H1 (cell line): Measurements from ENCODE around the gene DNAAF5. TPM values are rescaled to one million over a fixed set of nuclear protein-coding genes. Genes with fewer than 3 reads are reported as not detected.

ENCODE experiments used
- ASH2L ChIP-seq: fragments of 200-600, 300-600 bp; sonication (generic); IDR thresholded peaks from one replicate; pipeline ENCODE4 v1.7.1; 2017; ENCODE audit warnings: low read length
- BCL11A ChIP-seq, 2 experiments: IDR thresholded peaks; one replicate each; pipeline ENCODE4 v1.6.1; 2011; ENCODE audit warnings: low read depth in 2 of 2, low read length in 2 of 2, mild to moderate bottlenecking in 2 of 2
- CBX8 ChIP-seq: fragments of 300-800, 300-1000 bp; sonication (generic); IDR thresholded peaks from 2 replicates; pipeline ENCODE4 v1.7.1; 2016; ENCODE audit warnings: low read depth, low read length, borderline replicate concordance
- CHD2 ChIP-seq: IDR thresholded peaks from 2 replicates; pipeline ENCODE4 v1.6.1; 2012; ENCODE audit warnings: low read length, improper control_type of control experiment
- FOSL1 ChIP-seq: IDR thresholded peaks from 2 replicates; pipeline ENCODE4 v1.6.1; 2011; ENCODE audit warnings: mild to moderate bottlenecking, low read depth, low read length, moderate library complexity; ENCODE audit not compliant: insufficient read depth
- KDM1A ChIP-seq: fragments of 200-600, 300-600 bp; sonication (generic); IDR thresholded peaks from 2 replicates; pipeline ENCODE4 v1.7.1; 2016; ENCODE audit warnings: mild to moderate bottlenecking, low read length, borderline replicate concordance
- NANOG ChIP-seq: IDR thresholded peaks from 2 replicates; pipeline ENCODE4 v1.6.1; 2011; ENCODE audit warnings: low read length, low read depth, mild to moderate bottlenecking, inconsistent platforms; ENCODE audit not compliant: insufficient read depth, poor library complexity, severe bottlenecking
- POLR2AphosphoS5 ChIP-seq: IDR thresholded peaks from 2 replicates; pipeline ENCODE4 v1.6.1; 2011; ENCODE audit warnings: low read depth, low read length
- POU5F1 ChIP-seq: IDR thresholded peaks from 2 replicates; pipeline ENCODE4 v1.6.1; 2011; ENCODE audit warnings: low read depth, mild to moderate bottlenecking, low read length, moderate library complexity
- RNF2 ChIP-seq: fragments of 200-900, 300-1000 bp; sonication (generic); IDR thresholded peaks from 2 replicates; pipeline ENCODE4 v1.7.1; 2016; ENCODE audit warnings: borderline replicate concordance, low read depth, mild to moderate bottlenecking, antibody characterized with exemption, low read length; ENCODE audit not compliant: poor library complexity, severe bottlenecking; ENCODE audit errors: missing control alignments
- SAP30 ChIP-seq: fragments of 300-600 bp; sonication (generic); IDR thresholded peaks from 2 replicates; pipeline ENCODE4 v1.7.1; 2012; ENCODE audit warnings: low read length, moderate library complexity, mild to moderate bottlenecking, inconsistent platforms; ENCODE audit not compliant: insufficient read depth, insufficient replicate concordance
- SP4 ChIP-seq: IDR thresholded peaks from 2 replicates; pipeline ENCODE4 v1.6.1; 2012; ENCODE audit warnings: low read length, inconsistent platforms
- SUZ12 ChIP-seq: fragments of 200-600 bp; sonication (generic); IDR thresholded peaks from 2 replicates; pipeline ENCODE4 v1.6.1; 2012; ENCODE audit warnings: mild to moderate bottlenecking, inconsistent platforms, low read length, moderate library complexity, mixed read lengths
- polyA plus RNA-seq, 7 experiments: library from polyadenylated mRNA; depleted of rRNA in 3 of 7; stranded (reverse) in 5 of 7; unstranded in 2 of 7; fragments of >200 nt in 5 of 7; fragments of 200-250 nt in 2 of 7; gene quantifications; 1 replicate in 5 of 7; 2 replicates in 1 of 7; 4 replicates in 1 of 7; pipeline versions ENCODE4 v1.2.1 to v1.2.3, GENCODE V29; 2011 to 2013; ENCODE audit warnings: missing spikeins in 2 of 7, mixed read lengths in 2 of 7
- total RNA-seq: library from RNA; stranded (reverse); fragmentation: NEBNext Ultra II Directional; extraction: Animal tissue kit (Norgen Biotek cat#: 25700); gene quantifications from 2 replicates; pipeline ENCODE4 v1.2.1, GENCODE V29; 2021
- TF ChIP-seq, protein P1 (sequence below): IDR thresholded peaks from 2 replicates; pipeline ENCODE4 v1.6.1; 2012; ENCODE audit warnings: inconsistent platforms

The DNAAF5 gene
- total and polyA plus RNA-seq, 2 of the 8 experiments (the other 6 are each of a cell fraction or from before 2014, with no cell fraction given), result 55.1 to 95.9 TPM

DNA sequence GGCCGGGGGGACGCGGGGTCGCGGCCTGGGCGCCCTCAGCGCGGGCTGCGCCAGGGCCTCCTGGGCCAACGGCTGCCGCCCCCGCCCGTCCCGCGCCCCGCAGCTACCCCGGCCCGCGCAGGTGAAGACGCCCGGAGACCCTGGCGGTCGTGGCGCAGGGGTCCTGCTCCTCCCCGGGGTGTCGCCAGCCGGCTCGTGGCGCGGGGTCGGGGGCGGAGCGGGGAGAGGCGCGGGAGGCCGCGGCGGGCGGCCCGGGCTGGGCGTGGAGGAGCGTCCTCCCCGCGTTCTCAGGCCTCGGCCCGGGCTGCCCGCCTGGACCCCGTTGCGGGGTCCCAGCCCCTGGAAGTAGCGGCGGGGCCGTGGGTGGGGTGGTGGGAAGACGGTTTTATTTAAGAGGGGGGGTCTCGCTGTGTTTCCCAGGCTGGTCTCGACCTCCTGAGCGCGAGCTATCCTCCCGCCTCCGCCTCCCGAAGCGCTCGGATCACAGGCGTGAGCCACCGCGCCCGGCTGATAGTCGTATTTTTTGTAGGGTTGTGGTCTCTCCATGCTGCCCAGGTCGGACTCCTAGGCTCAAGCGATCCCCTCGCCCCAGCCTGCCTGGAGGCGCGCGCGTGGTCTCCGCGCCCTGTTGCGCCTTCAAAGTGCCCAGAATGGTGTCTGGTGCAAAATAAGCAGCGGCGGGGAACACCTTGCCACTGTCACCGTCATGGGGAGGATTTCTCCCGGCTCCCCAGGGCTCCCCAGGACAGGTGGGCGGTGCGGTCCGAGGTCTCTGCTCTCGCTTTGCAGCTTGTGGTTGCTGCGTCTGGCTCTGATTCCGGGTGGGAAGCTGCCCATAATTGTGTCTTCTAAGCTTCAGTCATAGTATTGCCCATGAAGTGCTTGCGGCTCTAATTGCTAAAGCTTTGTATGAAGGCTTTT is 90.5 kb downstream of the DNAAF5 start (continued):
- TF ChIP-seq SAP30 (peak; percentile 59), POU5F1 (no peak), SUZ12 (no peak), CBX8 (no peak), ASH2L (peak; percentile 20), KDM1A (no peak), FOSL1 (no peak), SP4 (no peak), NANOG (no peak), RNF2 (no peak), POLR2AphosphoS5 (no peak), BCL11A (IDR thresholded peaks at IDR 0.05; ENCODE audit: low read depth in 2 of 2, low read length in 2 of 2) (no peak), CHD2 (no peak)
- TF ChIP-seq, protein P1, sequence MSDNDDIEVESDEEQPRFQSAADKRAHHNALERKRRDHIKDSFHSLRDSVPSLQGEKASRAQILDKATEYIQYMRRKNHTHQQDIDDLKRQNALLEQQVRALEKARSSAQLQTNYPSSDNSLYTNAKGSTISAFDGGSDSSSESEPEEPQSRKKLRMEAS, result 0 out of 2 replicates have a peak, but pooled peaks have one; percentile 14
- TF ChIP-seq, all 59 proteins: peak for 4
